K562 (cell line): Measurements from ENCODE around the gene FOXE1. TPM values are rescaled to one million over a fixed set of nuclear protein-coding genes. Genes with fewer than 3 reads are reported as not detected.

ENCODE experiments used
- ATAC-seq: fragments of 200-7000 bp; cut with Tn5 transposase; 3 replicates; pipeline ENCODE4 v1.9.1; 2020; ENCODE audit warnings: moderate library complexity
- BruUV-seq: library from RNA; stranded (reverse); fragments of 400-500 nt; replicated peaks from 2 replicates; lab custom pipeline; 2021; lab: Mats Ljungman, UMichigan
- CTCF ChIA-PET: fragments of 300-600 bp; formaldehyde crosslinking; extraction: SDS; loops from one replicate; lab custom pipeline; 2021; ENCODE audit warnings: low intra/inter-chr PET ratio; lab: Yijun Ruan, JAX
- POLR2A ChIA-PET: fragments of 300-600, 350-650 bp; sonication (Branson Sonifier 250); formaldehyde crosslinking; extraction: SDS; loops from one replicate; lab custom pipeline; 2021; ENCODE audit warnings: antibody characterized with exemption, inconsistent platforms; lab: Yijun Ruan, JAX
- DNase-seq, 4 experiments: peaks; one replicate each; pipeline versions ENCODE4 v3.0.0 to v3.0.0-alpha.2; 2011 to 2018; ENCODE audit warnings: low spot score in 3 of 4, mixed read lengths in 3 of 4; ENCODE audit errors: extremely low read depth in 1 of 4
- FAIRE-seq: peaks from 2 replicates; lab custom pipeline; 2011; peaks lifted over from hg19 to GRCh38; lab: Jason Lieb, UNC
- H2AFZ ChIP-seq: 2 replicates; pipeline ENCODE4 v1.6.0; 2011; ENCODE audit warnings: low read depth, low read length, control low read depth, inconsistent platforms
- H3K27ac ChIP-seq: fragments of 200-600 bp; 3 replicates; pipeline ENCODE4 v1.8.0; 2011; ENCODE audit warnings: low read depth, mild to moderate bottlenecking, control low read depth, inconsistent platforms, low read length, moderate library complexity, mixed read lengths; ENCODE audit errors: extremely low read depth
- H3K27me3 ChIP-seq, 2 experiments: fragments of 300-600 bp in 1 of 2; 2 replicates in 1 of 2; 3 replicates in 1 of 2; pipeline versions ENCODE4 v1.6.0 to v1.8.0; 2011; ENCODE audit warnings: inconsistent platforms in 2 of 2, low read length in 2 of 2, mild to moderate bottlenecking in 1 of 2, mixed read lengths in 1 of 2, moderate library complexity in 1 of 2; ENCODE audit not compliant: control insufficient read depth in 2 of 2, insufficient read depth in 2 of 2
- H3K36me3 ChIP-seq: fragments of 300-600 bp; 3 replicates; pipeline ENCODE4 v1.8.0; 2011; ENCODE audit warnings: mild to moderate bottlenecking, low read length, inconsistent platforms; ENCODE audit not compliant: control insufficient read depth, insufficient read depth
- H3K4me1 ChIP-seq, 2 experiments: fragments of 200-600 bp in 1 of 2; replicated peaks in 1 of 2; 2 replicates in 1 of 2; 3 replicates in 1 of 2; pipeline versions ENCODE4 v1.5.1 to v1.8.0; 2011; ENCODE audit warnings: inconsistent platforms in 2 of 2, low read length in 2 of 2, mild to moderate bottlenecking in 1 of 2, mixed read lengths in 1 of 2, moderate library complexity in 1 of 2; ENCODE audit not compliant: control insufficient read depth in 2 of 2, insufficient read depth in 2 of 2
- H3K4me2 ChIP-seq: 2 replicates; pipeline ENCODE4 v1.6.1; 2011; ENCODE audit warnings: low read length, control low read depth, inconsistent platforms, mixed read lengths; ENCODE audit not compliant: insufficient read depth
- H3K4me3 ChIP-seq: fragments of 200-600 bp; sonication (generic), shearing (Covaris generic); 2 replicates; pipeline ENCODE4 v1.5.1; 2016; ENCODE audit warnings: control low read depth, inconsistent platforms
- H3K79me2 ChIP-seq: fragments of 200-600 bp; 3 replicates; pipeline ENCODE4 v1.8.0; 2011; ENCODE audit warnings: low read length, inconsistent platforms; ENCODE audit not compliant: control insufficient read depth, insufficient read depth
- H3K9ac ChIP-seq, 2 experiments: 2 replicates each; pipeline versions ENCODE4 v1.6.0 to v1.6.1; 2011; ENCODE audit warnings: low read depth in 2 of 2, low read length in 2 of 2, control low read depth in 1 of 2, inconsistent platforms in 1 of 2, mild to moderate bottlenecking in 1 of 2, mixed read lengths in 1 of 2; ENCODE audit not compliant: insufficient read depth in 1 of 2
- H3K9me1 ChIP-seq: one replicate; pipeline ENCODE4 v1.6.0; 2011; ENCODE audit warnings: inconsistent platforms, mild to moderate bottlenecking, low read length, moderate library complexity; ENCODE audit not compliant: control insufficient read depth, insufficient read depth
- H3K9me3 ChIP-seq: replicated peaks from 2 replicates; pipeline ENCODE4 v1.5.1; 2011; ENCODE audit warnings: low read depth, low read length, inconsistent platforms; ENCODE audit not compliant: control insufficient read depth, insufficient read depth
- H4K20me1 ChIP-seq: replicated peaks from 2 replicates; pipeline ENCODE4 v1.6.1; 2011; ENCODE audit warnings: low read length, inconsistent platforms, mixed read lengths; ENCODE audit not compliant: control insufficient read depth, insufficient read depth
- NR1H2 ChIP-seq: sonication (generic); formaldehyde crosslinking; IDR thresholded peaks from 2 replicates; pipeline ENCODE4 v1.4.0; 2020; ENCODE audit warnings: mild to moderate bottlenecking, missing genetic modification reagents
- PRDM10 ChIP-seq: fragments of 450-650 bp; IDR thresholded peaks from 2 replicates; pipeline ENCODE4 v1.6.1; 2018; ENCODE audit not compliant: partially characterized antibody
- WGBS: fragments of 100-300 bp; shearing (Covaris generic); methylation state at CpG from one replicate; pipeline ENCODE4 v1.1.6; 2016; ENCODE audit warnings: low coverage, mixed read lengths; ENCODE audit not compliant: insufficient coverage; ENCODE audit errors: missing lambda C conversion rate; 5-methylcytosine and 5-hydroxymethylcytosine counted together
- in situ Hi-C: fragments of 300-500 bp; cut with MboI; formaldehyde crosslinking; loops from 4 replicates; pipeline ENCODE4 v1.15.0; 2018; ENCODE audit warnings: inconsistent platforms, mixed read lengths
- intact Hi-C: fragments of 100-400 bp; cut with micrococcal nuclease; formaldehyde crosslinking; loops from 2 replicates; pipeline ENCODE4 v1.14.2; 2022
- polyA plus RNA-seq, 8 experiments: library from polyadenylated mRNA; depleted of rRNA in 4 of 8; stranded (reverse) in 5 of 8; unstranded in 3 of 8; fragments of >200 nt; fragmentation: Nextera tagmentation in 2 of 8; fragmentation: Illumina TruSeq in 1 of 8; extraction: Ambion mirVana in 2 of 8; extraction: Trizol in 1 of 8; gene quantifications; 2 replicates each; pipeline versions ENCODE4 v1.2.1 to v1.2.3, GENCODE V29; 2011 to 2014; ENCODE audit warnings: inconsistent platforms in 1 of 8, missing spikeins in 1 of 8
- total RNA-seq, 7 experiments: library from RNA; depleted of rRNA in 6 of 7; stranded (reverse); fragments of >200 nt in 6 of 7; fragmentation: Illumina TruSeq in 2 of 7; extraction: Trizol in 2 of 7; gene quantifications; 2 replicates each; pipeline versions ENCODE4 v1.2.1 to v1.2.3, GENCODE V29; 2011 to 2021; ENCODE audit warnings: low replicate concordance in 1 of 7

Gene FOXE1
- total and polyA plus RNA-seq, 9 of the 15 experiments (the other 6 are each of a cell fraction or from before 2014, with no cell fraction given), result not detected

DNA sequence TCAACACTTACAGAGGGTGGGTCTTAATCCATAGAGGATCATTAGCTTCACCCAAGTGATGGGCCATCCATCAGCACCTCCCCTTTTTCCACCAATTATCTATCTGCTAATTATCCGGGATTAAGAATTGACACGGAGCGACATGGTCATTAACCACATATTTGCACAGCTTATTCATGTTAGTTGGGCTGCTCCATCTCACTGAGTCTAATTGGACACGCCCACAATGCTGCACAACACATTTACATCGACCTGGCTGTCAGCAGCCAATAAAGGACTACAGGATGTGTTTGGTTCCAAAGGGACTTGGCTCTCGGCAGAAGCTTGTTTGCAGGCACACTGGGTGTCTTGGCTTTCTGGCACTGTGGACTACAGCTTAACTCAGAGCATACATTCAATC, 21.6 kb downstream of the FOXE1 start:
- 4% methylated on average over 6 of the region's 6 CpGs for WGBS
- CTCF ChIA-PET, result no interaction called here
- FAIRE-seq (no peak), ATAC-seq (no peak), DNase-seq (no peak)
- Histone ChIP-seq H2AFZ (no peak overlapping the region), H3K4me2 (no peak overlapping the region), H3K4me3 (no peak overlapping the region), H3K4me1 (no peaks in the 10 kb centered on the region), H3K9me1 (no peaks in the 10 kb centered on the region), H4K20me1 (no peaks in the 10 kb centered on the region), H3K27me3 (peaks cover 6 to 31% of the 10 kb centered on the region in 2 experiments; a peak in 4 of 5 replicates), H3K9ac (no peak overlapping the region), H3K79me2 (no peaks in the 10 kb centered on the region), H3K9me3 (no peaks in the 10 kb centered on the region), H3K36me3 (no peaks in the 10 kb centered on the region), H3K27ac (no peak overlapping the region)
- BruUV-seq, result no TSS peak
- TF ChIP-seq PRDM10, result peak; percentile 14
- TF ChIP-seq NR1H2 (CRISPR knock-in tag), result no peak
- POLR2A ChIA-PET, result interaction anchor here (1.6 kb wide), 1 partner anchor 11 kb away, joined by 7 read pairs; no protein-coding TSS in a partner anchor
- in situ Hi-C loops (no loop called here), intact Hi-C loops (no loop called here)
